Activated CD4-positive, CD25-positive, alpha-beta regulatory T cell treated with anti-CD3 and anti-CD28 coated beads, Interleukin-2, amount 50 U/mL, for 24 hours (primary cell): ENCODE measurements around the gene BDNF.

Experiments used
- ATAC-seq, 2 donors: fragments of 150-1000 bp; cut with Tn5 transposase; one replicate each; pipeline ENCODE4 v1.10.0; 2021; ENCODE audit warnings: mild to moderate bottlenecking in 1 of 2, moderate library complexity in 1 of 2

Gene BDNF

GRCh38 chr11:27625347-27625912 is 74.8 kb downstream of the BDNF start:
- no peak for ATAC-seq

- no peak for ATAC-seq
These were observed 76.2 kb downstream of the BDNF start for GRCh38 chr11:27623945-27624523.

- ATAC-seq: no peak
These were observed 77.5 kb downstream of the BDNF start for GRCh38 chr11:27622541-27623300.

- no peak for ATAC-seq
These were observed 78.7 kb downstream of the BDNF start for GRCh38 chr11:27621405-27622161.

- no peak for ATAC-seq
These were observed 80.4 kb downstream of the BDNF start for GRCh38 chr11:27619763-27620335.

GRCh38 chr11:27619039-27619574 is 81.1 kb downstream of the BDNF start:
- no peak for ATAC-seq

- no peak for ATAC-seq
These were observed 81.9 kb downstream of the BDNF start for GRCh38 chr11:27618281-27618915.

- ATAC-seq: no peak
These were observed 83.5 kb downstream of the BDNF start for GRCh38 chr11:27616711-27617110.

GRCh38 chr11:27615833-27616232 is 84.4 kb downstream of the BDNF start:
- ATAC-seq: no peak

GRCh38 chr11:27614092-27614491 is 86.2 kb downstream of the BDNF start:
- ATAC-seq: no peak

GRCh38 chr11:27612932-27613880 is 87.0 kb downstream of the BDNF start:
- no peak for ATAC-seq

- ATAC-seq: no peak
These were observed 88.3 kb downstream of the BDNF start for GRCh38 chr11:27611947-27612455.

GRCh38 chr11:27611390-27611789 is 88.9 kb downstream of the BDNF start:
- ATAC-seq: no peak

GRCh38 chr11:27610946-27611345 is 89.3 kb downstream of the BDNF start:
- ATAC-seq: no peak

- ATAC-seq: no peak
These were observed 90.0 kb downstream of the BDNF start for GRCh38 chr11:27610280-27610679.

GRCh38 chr11:27608951-27609350 is 91.3 kb downstream of the BDNF start:
- ATAC-seq: no peak

GRCh38 chr11:27605422-27605821 is 94.8 kb downstream of the BDNF start:
- no peak for ATAC-seq
